Measurements from ENCODE around the gene FTO.

DNA sequence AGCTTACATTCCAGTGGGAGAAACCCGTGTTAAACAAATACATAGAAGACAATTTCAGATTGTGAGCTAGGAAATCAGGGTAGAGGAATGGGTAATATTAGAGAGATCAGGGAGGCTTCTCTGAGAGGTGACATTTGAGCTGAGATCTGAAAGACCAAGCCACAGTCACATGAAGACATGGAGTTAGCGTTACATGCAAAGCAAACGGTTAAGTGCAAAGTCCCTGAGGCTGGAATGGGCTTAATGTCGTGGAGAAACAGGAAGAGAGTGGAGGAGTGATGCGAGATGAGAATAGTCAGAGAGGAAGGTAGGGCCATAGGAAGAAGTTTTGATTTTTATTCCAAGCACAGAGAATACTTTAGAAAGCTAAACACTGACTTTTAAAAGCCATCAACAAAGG is 336.5 kb downstream of the FTO start:
- TF ChIP-seq, protein P1, sequence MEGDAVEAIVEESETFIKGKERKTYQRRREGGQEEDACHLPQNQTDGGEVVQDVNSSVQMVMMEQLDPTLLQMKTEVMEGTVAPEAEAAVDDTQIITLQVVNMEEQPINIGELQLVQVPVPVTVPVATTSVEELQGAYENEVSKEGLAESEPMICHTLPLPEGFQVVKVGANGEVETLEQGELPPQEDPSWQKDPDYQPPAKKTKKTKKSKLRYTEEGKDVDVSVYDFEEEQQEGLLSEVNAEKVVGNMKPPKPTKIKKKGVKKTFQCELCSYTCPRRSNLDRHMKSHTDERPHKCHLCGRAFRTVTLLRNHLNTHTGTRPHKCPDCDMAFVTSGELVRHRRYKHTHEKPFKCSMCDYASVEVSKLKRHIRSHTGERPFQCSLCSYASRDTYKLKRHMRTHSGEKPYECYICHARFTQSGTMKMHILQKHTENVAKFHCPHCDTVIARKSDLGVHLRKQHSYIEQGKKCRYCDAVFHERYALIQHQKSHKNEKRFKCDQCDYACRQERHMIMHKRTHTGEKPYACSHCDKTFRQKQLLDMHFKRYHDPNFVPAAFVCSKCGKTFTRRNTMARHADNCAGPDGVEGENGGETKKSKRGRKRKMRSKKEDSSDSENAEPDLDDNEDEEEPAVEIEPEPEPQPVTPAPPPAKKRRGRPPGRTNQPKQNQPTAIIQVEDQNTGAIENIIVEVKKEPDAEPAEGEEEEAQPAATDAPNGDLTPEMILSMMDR (IDR thresholded peaks at IDR 0.05), result no peak
- no peak for TF ChIP-seq POLR2AphosphoS5 (IDR thresholded peaks at IDR 0.05)

Data from prostate gland (tissue), 2 donors.